Hematopoietic multipotent progenitor cell treated with erythropoietin and hydrocortisone succinate and interleukin-3 and kit ligand, for 17 days (in vitro differentiated cells): Measurements from ENCODE around the gene HNRNPD.
"Not testable (repeated sequence)": the region's sequence is repeated elsewhere in the genome, so short reads cannot be mapped to it uniquely, and the experiment has no call there.

ENCODE experiments used
- DNase-seq: peaks from one replicate; pipeline ENCODE4 v3.0.0-alpha.2; 2015; ENCODE audit warnings: low spot score

HNRNPD gene

GRCh38 chr4:82373816-82374625, at the start of gene HNRNPD:
TSS of gene HNRNPD (minus strand) at chr4:82373991. CDS start at chr4:82373678, 313 bp downstream.
- DNase-seq = peak; percentile 89

- no peak for DNase-seq
These were observed 48.8 kb upstream of the HNRNPD start for GRCh38 chr4:82422616-82423015.

- DNase-seq = no peak
These were observed 48.2 kb upstream of the HNRNPD start for GRCh38 chr4:82421796-82422560.

- no peak for DNase-seq
These were observed 45.7 kb upstream of the HNRNPD start for GRCh38 chr4:82419451-82419850.

- DNase-seq = no peak
These were observed 42.2 kb upstream of the HNRNPD start for GRCh38 chr4:82415922-82416365.

- DNase-seq = not testable (repeated sequence)
These were observed 41.3 kb upstream of the HNRNPD start for GRCh38 chr4:82415061-82415460.

- DNase-seq = no peak
These were observed 29.9 kb upstream of the HNRNPD start for GRCh38 chr4:82403725-82404124.

- DNase-seq = no peak
These were observed 28.5 kb upstream of the HNRNPD start for GRCh38 chr4:82402196-82402775.

- no peak for DNase-seq
These were observed 27.8 kb upstream of the HNRNPD start for GRCh38 chr4:82401600-82401999.

- no peak for DNase-seq
These were observed 24.5 kb upstream of the HNRNPD start for GRCh38 chr4:82398263-82398662.

GRCh38 chr4:82397527-82397926, 23.7 kb upstream of the HNRNPD start:
- DNase-seq = no peak

GRCh38 chr4:82394896-82395295, 21.1 kb upstream of the HNRNPD start:
- no peak for DNase-seq

- not testable (repeated sequence) for DNase-seq
These were observed 16.3 kb upstream of the HNRNPD start for GRCh38 chr4:82390061-82390460.

GRCh38 chr4:82388405-82388804, 14.6 kb upstream of the HNRNPD start:
- DNase-seq = peak; percentile 28

- DNase-seq = not testable (repeated sequence)
These were observed 12.5 kb upstream of the HNRNPD start for GRCh38 chr4:82386312-82386711.

GRCh38 chr4:82382751-82383150, 9.0 kb upstream of the HNRNPD start:
- no peak for DNase-seq

GRCh38 chr4:82381661-82382296, 8.0 kb upstream of the HNRNPD start:
- DNase-seq = no peak

GRCh38 chr4:82381235-82381634, 7.4 kb upstream of the HNRNPD start:
- no peak for DNase-seq

GRCh38 chr4:82380831-82381230, 7.0 kb upstream of the HNRNPD start:
- no peak for DNase-seq

GRCh38 chr4:82380344-82380743, 6.6 kb upstream of the HNRNPD start:
- DNase-seq = no peak

GRCh38 chr4:82376109-82376508, 2.3 kb upstream of the HNRNPD start:
- no peak for DNase-seq

GRCh38 chr4:82373486-82373815, 340 bp downstream of the HNRNPD start:
- DNase-seq = no peak
